ENCODE measurements around the gene SLC66A2.

The SLC66A2 gene

DNA sequence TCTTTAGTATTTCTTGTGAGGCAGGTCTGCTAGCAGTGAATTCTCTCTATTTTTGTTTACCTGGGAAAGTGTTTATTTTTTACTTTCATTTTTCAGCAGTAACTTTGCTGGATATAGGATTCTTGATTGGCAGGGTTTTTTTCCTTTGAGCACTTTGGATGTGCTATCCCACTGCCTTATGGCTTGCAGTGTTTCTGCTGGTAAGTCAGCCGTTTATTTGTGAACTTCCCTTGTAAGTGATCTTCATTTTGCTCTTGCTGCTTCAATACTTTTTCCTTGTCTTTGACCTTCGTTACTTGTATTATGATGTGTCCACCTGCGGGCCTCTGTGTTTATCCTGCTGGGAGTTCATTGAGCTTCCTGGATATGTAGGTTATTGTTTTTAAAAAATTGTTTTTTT, 54.7 kb downstream of the SLC66A2 start:
- TF ChIP-seq GABPA (IDR thresholded peaks at IDR 0.05; ENCODE audit: low read depth) (no peak), POLR2AphosphoS5 (IDR thresholded peaks at IDR 0.05; ENCODE audit: low read depth) (no peak), SPI1 (IDR thresholded peaks at IDR 0.05; ENCODE audit: borderline replicate concordance, low read depth) (no peak)
- TF ChIP-seq, protein P1, sequence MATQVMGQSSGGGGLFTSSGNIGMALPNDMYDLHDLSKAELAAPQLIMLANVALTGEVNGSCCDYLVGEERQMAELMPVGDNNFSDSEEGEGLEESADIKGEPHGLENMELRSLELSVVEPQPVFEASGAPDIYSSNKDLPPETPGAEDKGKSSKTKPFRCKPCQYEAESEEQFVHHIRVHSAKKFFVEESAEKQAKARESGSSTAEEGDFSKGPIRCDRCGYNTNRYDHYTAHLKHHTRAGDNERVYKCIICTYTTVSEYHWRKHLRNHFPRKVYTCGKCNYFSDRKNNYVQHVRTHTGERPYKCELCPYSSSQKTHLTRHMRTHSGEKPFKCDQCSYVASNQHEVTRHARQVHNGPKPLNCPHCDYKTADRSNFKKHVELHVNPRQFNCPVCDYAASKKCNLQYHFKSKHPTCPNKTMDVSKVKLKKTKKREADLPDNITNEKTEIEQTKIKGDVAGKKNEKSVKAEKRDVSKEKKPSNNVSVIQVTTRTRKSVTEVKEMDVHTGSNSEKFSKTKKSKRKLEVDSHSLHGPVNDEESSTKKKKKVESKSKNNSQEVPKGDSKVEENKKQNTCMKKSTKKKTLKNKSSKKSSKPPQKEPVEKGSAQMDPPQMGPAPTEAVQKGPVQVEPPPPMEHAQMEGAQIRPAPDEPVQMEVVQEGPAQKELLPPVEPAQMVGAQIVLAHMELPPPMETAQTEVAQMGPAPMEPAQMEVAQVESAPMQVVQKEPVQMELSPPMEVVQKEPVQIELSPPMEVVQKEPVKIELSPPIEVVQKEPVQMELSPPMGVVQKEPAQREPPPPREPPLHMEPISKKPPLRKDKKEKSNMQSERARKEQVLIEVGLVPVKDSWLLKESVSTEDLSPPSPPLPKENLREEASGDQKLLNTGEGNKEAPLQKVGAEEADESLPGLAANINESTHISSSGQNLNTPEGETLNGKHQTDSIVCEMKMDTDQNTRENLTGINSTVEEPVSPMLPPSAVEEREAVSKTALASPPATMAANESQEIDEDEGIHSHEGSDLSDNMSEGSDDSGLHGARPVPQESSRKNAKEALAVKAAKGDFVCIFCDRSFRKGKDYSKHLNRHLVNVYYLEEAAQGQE (IDR thresholded peaks at IDR 0.05; ENCODE audit: insufficient replicate concordance, low read depth) = no peak
- TF ChIP-seq, protein P2, sequence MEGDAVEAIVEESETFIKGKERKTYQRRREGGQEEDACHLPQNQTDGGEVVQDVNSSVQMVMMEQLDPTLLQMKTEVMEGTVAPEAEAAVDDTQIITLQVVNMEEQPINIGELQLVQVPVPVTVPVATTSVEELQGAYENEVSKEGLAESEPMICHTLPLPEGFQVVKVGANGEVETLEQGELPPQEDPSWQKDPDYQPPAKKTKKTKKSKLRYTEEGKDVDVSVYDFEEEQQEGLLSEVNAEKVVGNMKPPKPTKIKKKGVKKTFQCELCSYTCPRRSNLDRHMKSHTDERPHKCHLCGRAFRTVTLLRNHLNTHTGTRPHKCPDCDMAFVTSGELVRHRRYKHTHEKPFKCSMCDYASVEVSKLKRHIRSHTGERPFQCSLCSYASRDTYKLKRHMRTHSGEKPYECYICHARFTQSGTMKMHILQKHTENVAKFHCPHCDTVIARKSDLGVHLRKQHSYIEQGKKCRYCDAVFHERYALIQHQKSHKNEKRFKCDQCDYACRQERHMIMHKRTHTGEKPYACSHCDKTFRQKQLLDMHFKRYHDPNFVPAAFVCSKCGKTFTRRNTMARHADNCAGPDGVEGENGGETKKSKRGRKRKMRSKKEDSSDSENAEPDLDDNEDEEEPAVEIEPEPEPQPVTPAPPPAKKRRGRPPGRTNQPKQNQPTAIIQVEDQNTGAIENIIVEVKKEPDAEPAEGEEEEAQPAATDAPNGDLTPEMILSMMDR (IDR thresholded peaks at IDR 0.05; ENCODE audit: insufficient read depth, low read length) = no peak
- H3K4me3 ChIP-seq (replicated peaks; ENCODE audit: insufficient read depth, low read length) = no peak overlapping the region
- no peak overlapping the region for H3K27ac ChIP-seq (replicated peaks)
- DNase-seq (ENCODE audit: low read depth in 1 of 2, low spot score in 1 of 2) = no peak
- no peaks in the 10 kb centered on the region for H3K27me3 ChIP-seq (ENCODE audit: insufficient read depth, poor library complexity, severe bottlenecking)

DNA sequence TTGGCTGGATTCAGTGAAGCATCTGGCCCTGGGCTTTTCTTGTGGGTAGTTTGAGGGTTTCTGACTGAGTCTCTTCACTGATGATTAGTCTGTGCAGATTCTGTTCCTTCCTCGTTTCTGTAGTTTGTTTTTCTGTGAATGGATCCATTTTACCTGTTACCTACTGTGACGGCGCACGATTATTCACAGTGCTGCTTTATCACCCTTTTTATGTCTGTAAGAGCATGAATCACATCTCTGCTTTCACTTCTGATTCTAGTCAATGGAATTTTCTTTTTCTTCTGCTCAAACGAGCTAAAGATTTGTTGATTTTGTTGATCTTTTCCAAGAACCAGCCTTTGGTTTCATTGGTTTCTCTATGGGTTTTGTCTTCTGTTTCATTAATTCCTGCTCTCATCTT, 60.8 kb downstream of the SLC66A2 start:
- Histone ChIP-seq H3K4me3 (replicated peaks; ENCODE audit: insufficient read depth, low read length) (no peak overlapping the region), H3K27me3 (ENCODE audit: insufficient read depth, poor library complexity, severe bottlenecking) (no peaks in the 10 kb centered on the region), H3K27ac (replicated peaks) (no peak overlapping the region)
- no peak for DNase-seq (ENCODE audit: low read depth in 1 of 2, low spot score in 1 of 2)
- TF ChIP-seq, protein P1 (IDR thresholded peaks at IDR 0.05; ENCODE audit: insufficient replicate concordance, low read depth) = no peak
- TF ChIP-seq POLR2AphosphoS5 (IDR thresholded peaks at IDR 0.05; ENCODE audit: low read depth) (no peak), GABPA (IDR thresholded peaks at IDR 0.05; ENCODE audit: low read depth) (no peak), SPI1 (IDR thresholded peaks at IDR 0.05; ENCODE audit: borderline replicate concordance, low read depth) (no peak)
- TF ChIP-seq, protein P2 (IDR thresholded peaks at IDR 0.05; ENCODE audit: insufficient read depth, low read length) = no peak

DNA sequence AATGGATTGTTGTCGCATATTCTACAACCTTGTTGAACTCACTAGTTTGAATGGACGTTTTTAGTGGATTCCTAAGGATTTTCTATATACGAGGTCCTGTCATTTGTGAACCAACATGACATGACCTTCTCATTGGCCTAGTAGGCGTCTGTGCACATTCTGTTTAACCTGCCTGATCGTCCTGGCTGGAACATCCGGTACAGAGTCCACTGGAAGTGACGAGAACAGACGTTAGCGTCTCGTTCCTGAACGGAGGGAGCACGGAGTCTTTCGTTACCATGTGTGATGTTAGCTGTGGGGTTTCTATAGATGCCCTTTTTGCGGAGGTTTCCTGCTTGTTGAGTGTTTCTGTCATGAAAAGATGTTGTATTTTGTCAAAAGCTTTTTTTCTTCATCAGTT, 61.9 kb downstream of the SLC66A2 start:
- H3K27me3 ChIP-seq (ENCODE audit: insufficient read depth, poor library complexity, severe bottlenecking) = no peaks in the 10 kb centered on the region
- no peak for DNase-seq (ENCODE audit: low read depth in 1 of 2, low spot score in 1 of 2)
- TF ChIP-seq GABPA (IDR thresholded peaks at IDR 0.05; ENCODE audit: low read depth) = no peak
- no peak for TF ChIP-seq SPI1 (IDR thresholded peaks at IDR 0.05; ENCODE audit: borderline replicate concordance, low read depth)
- no peak for TF ChIP-seq POLR2AphosphoS5 (IDR thresholded peaks at IDR 0.05; ENCODE audit: low read depth)
- TF ChIP-seq, protein P2 (IDR thresholded peaks at IDR 0.05; ENCODE audit: insufficient read depth, low read length) = no peak
- no peak overlapping the region for H3K4me3 ChIP-seq (replicated peaks; ENCODE audit: insufficient read depth, low read length)
- no peak overlapping the region for H3K27ac ChIP-seq (replicated peaks)

DNA sequence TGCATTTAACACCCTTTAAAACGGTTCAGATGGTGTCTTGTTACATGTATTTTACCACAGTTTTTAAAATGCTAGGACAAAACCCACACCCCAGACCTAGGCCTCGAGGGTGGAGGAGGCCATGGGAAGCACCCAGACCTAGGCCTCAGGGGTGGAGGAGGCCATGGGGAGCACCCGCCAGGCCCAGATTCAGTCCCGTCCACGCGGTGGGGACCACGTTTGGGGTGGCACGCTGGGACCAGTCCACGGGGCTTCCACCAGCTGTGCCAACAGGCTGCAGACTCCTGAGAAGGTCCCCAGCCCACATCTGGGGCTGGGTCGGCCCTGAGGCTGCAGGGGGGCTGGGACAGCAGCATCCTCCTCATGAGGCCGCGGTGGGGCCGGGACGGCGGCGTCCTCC, 63.4 kb downstream of the SLC66A2 start:
- no peak overlapping the region for H3K4me3 ChIP-seq (replicated peaks; ENCODE audit: insufficient read depth, low read length)
- TF ChIP-seq GABPA (IDR thresholded peaks at IDR 0.05; ENCODE audit: low read depth) = no peak
- no peak for TF ChIP-seq SPI1 (IDR thresholded peaks at IDR 0.05; ENCODE audit: borderline replicate concordance, low read depth)
- TF ChIP-seq, protein P2 (IDR thresholded peaks at IDR 0.05; ENCODE audit: insufficient read depth, low read length) = no peak
- no peak for TF ChIP-seq POLR2AphosphoS5 (IDR thresholded peaks at IDR 0.05; ENCODE audit: low read depth)
- TF ChIP-seq, protein P1 (IDR thresholded peaks at IDR 0.05; ENCODE audit: insufficient replicate concordance, low read depth) = no peak
- no peak overlapping the region for H3K27ac ChIP-seq (replicated peaks)
- DNase-seq (ENCODE audit: low read depth in 1 of 2, low spot score in 1 of 2) = no peak
- H3K27me3 ChIP-seq (ENCODE audit: insufficient read depth, poor library complexity, severe bottlenecking) = no peaks in the 10 kb centered on the region
